ES-I3 (cell line): ENCODE measurements around the gene RRP15.

ENCODE experiments used
- H3K36me3 ChIP-seq: 2 replicates; pipeline ENCODE4 v1.6.1; 2013; ENCODE audit warnings: mild to moderate bottlenecking, low read length, control low read depth, moderate library complexity; ENCODE audit not compliant: insufficient read depth
- H3K4me1 ChIP-seq: 2 replicates; pipeline ENCODE4 v1.6.1; 2013; ENCODE audit warnings: mild to moderate bottlenecking, control low read depth, low read length; ENCODE audit not compliant: insufficient read depth
- H3K9ac ChIP-seq: 2 replicates; pipeline ENCODE4 v1.6.1; 2013; ENCODE audit warnings: low read depth, mild to moderate bottlenecking, low read length, moderate library complexity
- H3K9me3 ChIP-seq: 2 replicates; pipeline ENCODE4 v1.6.1; 2013; ENCODE audit warnings: mild to moderate bottlenecking, low read length, moderate library complexity; ENCODE audit not compliant: control insufficient read depth, insufficient read depth

Gene RRP15

DNA sequence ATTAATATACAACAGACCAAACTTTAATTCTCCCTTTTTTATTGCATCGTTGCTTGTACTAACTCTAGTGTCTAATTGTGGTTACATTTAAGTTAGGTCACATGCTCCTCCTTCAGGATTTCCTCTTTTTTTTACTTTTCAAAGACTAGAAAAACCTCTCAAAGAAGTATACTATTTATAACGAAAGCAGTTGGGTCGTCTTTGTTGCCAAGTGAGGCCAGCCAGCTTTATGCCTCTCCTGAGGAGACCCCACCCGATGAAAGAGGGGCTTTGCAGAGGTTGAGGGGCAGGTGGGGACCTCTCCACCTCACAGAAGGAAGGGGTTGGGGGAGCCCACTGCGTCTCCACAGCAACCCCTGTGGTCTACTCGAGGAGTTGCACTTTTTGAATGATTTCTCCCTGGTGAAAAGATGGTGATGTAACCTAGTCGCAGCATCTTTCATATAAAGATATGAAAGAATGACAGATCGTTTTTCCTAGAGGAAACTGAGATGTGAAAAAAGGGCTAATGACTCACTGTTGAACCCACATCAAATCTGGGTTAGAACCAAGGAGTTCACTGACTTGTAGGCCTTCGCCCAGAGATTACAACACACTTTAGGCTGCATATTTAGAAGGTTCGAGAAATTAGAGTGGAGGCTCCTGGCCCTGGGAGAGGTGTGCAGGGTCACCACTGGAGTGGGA, 66.4 kb downstream of the RRP15 start:
- Histone ChIP-seq H3K9ac (no peak overlapping the region), H3K9me3 (no peaks in the 10 kb centered on the region), H3K36me3 (no peaks in the 10 kb centered on the region), H3K4me1 (peaks cover 11% of the 10 kb centered on the region)

DNA sequence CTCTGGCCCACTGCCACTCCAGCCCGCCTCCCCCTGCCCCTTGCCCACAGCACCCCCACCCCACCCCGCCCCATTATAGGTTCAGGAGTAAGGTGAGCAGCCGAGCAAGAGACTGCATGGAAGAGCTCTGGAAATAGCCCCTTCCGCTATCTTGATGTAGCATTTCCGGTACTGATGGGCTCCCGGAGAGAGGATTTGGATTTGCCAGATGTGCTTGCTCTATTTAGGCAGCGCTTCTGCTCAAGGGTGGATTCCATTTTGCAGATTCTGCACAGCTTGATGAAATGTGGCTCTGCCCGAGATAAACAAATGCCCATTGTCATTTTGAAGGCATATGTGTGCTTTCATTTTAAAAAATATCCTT, 67.0 kb downstream of the RRP15 start:
- no peaks in the 10 kb centered on the region for H3K36me3 ChIP-seq
- no peak overlapping the region for H3K9ac ChIP-seq
- peaks cover 11% of the 10 kb centered on the region for H3K4me1 ChIP-seq
- H3K9me3 ChIP-seq: no peaks in the 10 kb centered on the region

DNA sequence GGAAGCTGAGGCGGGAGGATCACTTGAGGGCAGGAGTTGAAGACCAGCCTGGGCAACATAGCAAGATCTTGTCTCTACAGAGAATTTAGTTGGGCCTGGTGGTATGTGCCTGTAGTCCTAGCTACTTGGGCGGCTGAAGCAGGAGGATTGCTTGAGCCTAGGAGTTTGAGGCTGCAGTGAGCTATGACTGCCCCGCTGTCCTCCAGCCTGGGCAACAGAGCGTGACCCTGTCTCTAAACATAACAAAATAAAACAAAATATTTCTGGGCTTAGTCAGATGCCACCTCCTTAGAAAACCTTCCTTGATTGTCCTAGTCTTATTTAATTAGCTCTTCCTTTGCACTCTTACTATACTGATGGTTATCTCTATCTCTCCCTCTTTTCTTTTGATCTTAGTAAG, 68.6 kb downstream of the RRP15 start:
- no peaks in the 10 kb centered on the region for H3K36me3 ChIP-seq
- peaks cover 6% of the 10 kb centered on the region; the same call in 1 of the 2 replicates for H3K4me1 ChIP-seq
- no peak overlapping the region for H3K9ac ChIP-seq
- no peaks in the 10 kb centered on the region for H3K9me3 ChIP-seq

DNA sequence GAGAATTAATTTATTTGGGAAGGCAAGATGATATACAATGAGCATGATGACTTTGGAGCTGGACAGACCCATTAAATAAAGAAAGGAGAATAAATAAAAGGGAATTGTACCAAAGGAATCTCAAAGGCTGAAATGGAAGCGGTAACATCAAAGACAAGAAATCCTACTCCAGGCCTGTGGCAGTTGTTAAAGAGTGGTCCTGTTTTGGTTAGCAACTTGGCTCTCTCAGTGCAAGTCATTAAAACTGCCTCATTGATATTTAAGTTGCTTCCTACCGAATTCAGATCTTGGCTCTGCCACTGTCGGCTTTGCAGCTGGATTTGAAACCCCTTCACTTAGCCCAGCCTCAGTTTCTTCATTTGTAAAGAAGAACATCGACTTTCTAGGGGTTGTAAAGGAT, 70.2 kb downstream of the RRP15 start:
- H3K4me1 ChIP-seq: peaks cover 6% of the 10 kb centered on the region; the same call in 1 of the 2 replicates
- H3K36me3 ChIP-seq: no peaks in the 10 kb centered on the region
- H3K9ac ChIP-seq: no peak overlapping the region
- H3K9me3 ChIP-seq: no peaks in the 10 kb centered on the region

DNA sequence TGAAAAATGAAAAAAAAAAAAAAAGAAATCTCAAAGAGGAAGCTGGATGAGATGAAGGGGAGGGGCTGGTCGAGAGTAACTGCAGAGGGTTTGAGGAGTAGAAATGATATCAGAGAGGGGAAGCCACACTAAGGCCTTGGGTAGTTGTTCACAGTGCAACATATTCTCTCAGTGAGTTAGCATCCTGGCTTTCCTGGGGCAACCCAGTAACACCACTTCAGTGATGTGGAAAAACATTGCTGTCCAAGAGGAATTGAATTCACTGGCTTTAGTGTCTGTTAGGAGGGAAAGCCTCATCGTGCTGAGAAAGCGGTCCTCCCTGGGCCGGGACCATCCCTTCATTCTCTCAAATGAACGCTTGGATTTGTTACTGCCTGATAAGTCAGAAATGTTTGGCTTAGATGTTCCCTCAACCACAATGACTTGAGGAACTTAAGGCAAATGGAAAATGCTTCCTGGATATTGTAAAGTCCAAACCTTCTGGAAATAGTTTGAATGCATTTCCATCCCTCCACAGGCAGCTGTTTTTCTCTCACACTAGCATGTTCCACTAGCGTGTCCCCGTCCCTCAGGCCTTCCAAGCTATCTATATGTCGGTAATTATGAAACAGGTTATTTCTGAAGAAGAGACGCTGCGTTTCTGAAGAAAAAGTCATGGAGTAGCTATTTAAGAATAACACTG, 72.3 kb downstream of the RRP15 start:
- H3K9ac ChIP-seq: no peak overlapping the region
- H3K4me1 ChIP-seq: no peaks in the 10 kb centered on the region
- H3K36me3 ChIP-seq: no peaks in the 10 kb centered on the region
- H3K9me3 ChIP-seq: no peaks in the 10 kb centered on the region

DNA sequence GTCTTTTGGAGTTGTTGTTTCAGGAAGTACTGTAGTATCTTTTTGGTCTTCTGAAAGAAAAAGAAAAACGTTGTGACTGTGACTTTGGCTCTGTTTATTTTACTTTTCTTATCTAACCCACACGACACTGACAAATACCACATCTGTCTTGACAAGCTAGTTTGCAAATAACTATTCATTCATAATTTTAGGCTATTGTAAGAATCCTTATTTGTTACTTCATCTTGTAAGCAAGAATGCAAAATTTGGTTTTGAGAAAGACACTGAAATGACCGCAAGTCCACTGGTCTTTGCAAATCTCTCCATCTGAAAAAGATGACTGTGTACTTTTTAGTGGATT, 72.8 kb downstream of the RRP15 start:
- Histone ChIP-seq H3K9ac (no peak overlapping the region), H3K36me3 (no peaks in the 10 kb centered on the region), H3K4me1 (no peaks in the 10 kb centered on the region), H3K9me3 (no peaks in the 10 kb centered on the region)

DNA sequence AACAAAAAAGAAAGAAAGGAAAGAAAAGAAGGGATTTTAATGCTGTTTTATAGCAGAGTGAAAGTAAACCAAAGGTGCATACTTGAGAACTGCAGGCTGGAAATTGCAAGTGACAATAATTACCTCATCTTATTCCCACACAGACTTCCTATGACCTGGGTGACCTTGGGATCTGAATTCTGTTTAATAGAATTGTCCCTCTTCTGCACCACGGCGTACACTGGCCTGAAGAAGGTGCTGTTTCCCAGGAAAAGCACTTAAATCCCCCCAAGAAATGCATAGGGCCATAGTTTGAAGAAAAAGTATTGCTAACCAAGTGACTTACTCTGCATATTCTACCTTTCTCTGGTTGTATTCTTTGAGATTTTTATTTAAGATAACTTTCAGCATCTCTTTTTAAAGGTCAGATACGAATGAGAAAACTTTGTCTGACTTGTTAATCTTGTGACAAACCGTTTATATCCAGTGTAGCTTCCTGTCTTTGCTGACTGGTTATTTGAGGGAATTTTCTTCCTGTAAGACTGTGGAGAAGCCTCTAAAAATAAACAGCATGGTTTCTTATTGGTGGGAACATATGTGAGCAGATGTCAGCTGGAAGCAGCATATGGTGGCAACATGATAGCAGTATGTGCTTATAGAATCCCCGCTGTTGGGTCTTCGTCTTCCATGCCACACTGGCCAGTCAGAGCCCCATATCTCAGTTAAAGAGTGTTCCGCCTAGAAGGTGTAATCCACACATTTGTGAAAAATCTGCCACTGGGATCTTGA, 76.4 kb downstream of the RRP15 start:
- no peaks in the 10 kb centered on the region for H3K4me1 ChIP-seq
- no peak overlapping the region for H3K9ac ChIP-seq
- H3K9me3 ChIP-seq: no peaks in the 10 kb centered on the region
- no peaks in the 10 kb centered on the region for H3K36me3 ChIP-seq

DNA sequence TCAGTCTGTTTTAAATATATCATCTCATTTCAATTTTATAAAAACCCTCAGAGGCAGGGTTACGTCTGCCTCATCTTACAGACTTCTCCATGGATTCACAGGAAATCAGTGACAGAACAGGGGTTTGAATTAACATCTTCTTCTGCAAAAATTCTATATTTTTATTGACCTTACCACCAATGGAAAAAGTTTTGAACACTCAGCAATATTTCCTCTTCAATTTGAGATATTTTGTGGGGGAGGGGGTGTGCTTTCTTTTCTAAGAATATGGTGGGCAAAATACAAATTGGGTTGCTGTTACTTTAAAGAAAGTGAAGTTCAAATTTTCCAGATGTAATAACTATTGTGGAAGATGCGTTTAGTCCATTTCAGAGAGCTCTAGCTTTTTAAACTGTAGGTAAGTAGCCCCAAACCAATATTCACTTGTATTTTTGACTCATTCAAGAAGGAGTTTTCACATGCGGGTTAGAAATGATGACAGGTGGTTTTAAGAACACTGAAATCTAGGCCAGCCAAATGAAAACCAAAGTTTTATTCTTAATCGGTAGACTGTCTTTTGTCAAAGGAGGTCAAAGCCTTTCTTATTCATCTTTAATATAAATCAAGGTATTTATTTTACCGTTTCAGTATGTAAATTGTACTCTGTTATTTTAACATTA, 77.5 kb downstream of the RRP15 start:
- H3K9ac ChIP-seq: no peak overlapping the region
- no peaks in the 10 kb centered on the region for H3K9me3 ChIP-seq
- no peaks in the 10 kb centered on the region for H3K36me3 ChIP-seq
- H3K4me1 ChIP-seq: no peaks in the 10 kb centered on the region

DNA sequence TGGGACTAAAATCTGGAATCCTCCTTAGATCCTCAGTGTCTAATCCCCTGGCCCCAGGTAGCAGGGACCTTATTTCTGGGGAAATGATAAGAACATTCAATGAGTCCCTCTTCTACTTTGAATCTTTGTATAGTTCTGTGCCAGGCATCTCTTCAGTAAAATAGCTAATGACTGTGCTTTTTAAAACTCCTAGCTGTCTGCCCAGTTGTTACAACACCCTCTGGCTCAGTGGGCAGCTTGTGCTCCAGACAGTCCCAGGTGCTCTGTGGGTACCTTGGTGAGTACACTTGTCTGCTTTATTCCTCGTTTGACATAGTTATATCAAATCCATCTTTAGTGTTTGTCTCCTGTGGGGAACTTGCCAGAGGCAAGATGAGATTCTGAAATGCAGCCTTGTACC, 78.0 kb downstream of the RRP15 start:
- Histone ChIP-seq H3K36me3 (no peaks in the 10 kb centered on the region), H3K4me1 (no peaks in the 10 kb centered on the region), H3K9me3 (no peaks in the 10 kb centered on the region), H3K9ac (no peak overlapping the region)

DNA sequence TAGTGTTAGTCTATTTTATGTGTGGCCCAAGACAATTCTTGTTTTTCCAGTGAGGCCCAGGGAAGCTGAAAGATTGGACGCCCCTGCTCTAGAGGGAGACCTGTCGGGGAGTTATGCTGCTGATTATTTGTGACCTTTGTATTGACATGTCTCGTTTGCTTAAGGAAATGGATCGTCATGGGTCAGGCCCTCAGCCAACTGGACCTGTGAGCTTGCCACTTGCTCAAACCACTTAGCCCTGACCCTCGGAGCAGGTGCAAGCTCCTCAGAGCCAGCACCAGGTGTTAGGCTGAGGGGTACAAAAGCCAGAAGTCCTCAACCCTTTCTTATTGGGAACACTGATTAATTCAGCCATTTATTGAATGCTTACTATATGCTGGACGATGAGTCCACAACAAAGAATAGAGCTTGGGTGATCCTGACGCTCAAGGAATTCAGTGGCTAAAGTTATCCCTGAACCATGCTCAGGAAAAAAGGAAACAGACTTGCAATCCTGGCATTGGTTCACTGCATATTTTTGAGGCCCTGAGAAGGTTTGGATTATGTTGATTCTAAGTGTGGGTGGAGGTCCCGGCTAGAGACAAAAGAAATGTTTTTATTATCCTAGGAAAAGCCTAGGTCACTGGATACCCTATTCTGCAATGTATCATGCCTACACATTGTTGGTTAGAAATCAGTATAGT, 79.1 kb downstream of the RRP15 start:
- H3K4me1 ChIP-seq: no peaks in the 10 kb centered on the region
- no peaks in the 10 kb centered on the region for H3K36me3 ChIP-seq
- H3K9ac ChIP-seq: no peak overlapping the region
- no peaks in the 10 kb centered on the region for H3K9me3 ChIP-seq

DNA sequence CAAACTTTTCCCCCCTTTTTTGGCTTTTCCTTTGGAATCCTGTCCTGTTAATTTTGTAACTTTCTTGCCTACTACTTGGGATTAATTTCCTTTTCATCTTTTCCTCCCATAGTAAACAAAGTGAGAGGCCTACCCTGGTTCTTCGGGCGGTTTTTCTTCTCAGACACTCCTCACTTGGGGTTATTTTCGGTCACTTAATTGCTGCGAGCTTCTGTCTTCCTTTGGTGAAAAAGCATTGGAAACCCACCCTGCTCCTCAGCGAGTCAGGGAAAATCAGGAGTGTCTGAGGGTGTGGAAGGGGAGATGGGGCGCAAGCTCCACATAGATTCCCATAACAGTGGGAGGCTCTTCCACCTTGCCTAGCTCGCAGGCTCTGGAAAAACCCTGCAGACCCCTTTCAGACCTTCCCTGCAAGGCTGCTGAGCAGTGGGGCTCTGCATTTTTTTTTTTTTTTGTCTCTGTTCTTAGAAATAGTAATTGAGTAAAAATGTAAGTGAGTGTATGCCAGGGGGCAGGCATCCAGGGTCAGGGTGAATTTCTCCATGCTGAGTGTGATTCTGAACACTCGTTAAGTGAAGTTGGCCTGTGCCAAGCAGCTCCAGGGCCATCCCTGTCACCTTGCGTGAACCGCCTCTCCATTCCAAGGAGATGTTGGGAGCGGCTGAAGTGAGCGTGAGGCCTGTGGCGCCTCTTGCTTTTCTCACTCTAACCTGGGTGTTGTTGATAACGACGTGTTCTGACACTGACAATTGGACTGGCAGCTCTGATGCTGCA, 80.3 kb downstream of the RRP15 start:
- no peak overlapping the region for H3K9ac ChIP-seq
- no peaks in the 10 kb centered on the region for H3K4me1 ChIP-seq
- H3K9me3 ChIP-seq: no peaks in the 10 kb centered on the region
- no peaks in the 10 kb centered on the region for H3K36me3 ChIP-seq

DNA sequence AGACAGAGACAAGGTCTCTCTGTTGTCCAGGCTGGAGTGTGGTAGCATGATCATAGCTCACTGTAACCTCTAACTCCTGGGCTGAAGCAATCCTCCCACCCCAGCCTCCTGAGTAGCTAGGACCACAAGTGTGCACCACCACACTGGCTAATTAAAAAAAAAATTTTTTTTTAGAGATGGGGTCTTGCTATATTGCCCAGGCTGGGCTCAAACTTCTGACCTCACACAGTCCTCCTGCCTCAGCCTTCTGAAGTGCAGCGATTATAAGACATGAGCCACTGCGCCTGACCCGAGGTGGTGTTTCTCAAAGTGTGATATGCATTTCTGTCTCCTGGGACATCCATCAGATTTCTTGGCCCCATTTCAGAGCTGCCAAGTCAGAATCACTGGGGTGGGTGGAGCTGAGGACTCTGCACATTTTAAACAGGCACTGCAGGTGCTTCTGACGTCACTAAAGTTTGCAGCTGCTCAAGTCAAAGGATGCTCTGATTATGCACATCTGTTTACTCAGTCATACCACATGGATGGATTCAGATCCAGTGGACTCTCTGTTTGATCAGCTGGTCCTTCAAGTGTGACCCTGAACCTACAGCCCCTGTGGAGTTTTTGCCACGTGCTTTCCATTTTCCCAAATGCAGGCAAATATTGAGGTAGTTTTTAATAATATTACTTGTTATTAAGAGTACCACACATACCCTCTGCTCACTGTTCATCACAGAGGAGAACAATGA, 81.4 kb downstream of the RRP15 start:
- no peak overlapping the region for H3K9ac ChIP-seq
- H3K36me3 ChIP-seq: no peaks in the 10 kb centered on the region
- H3K9me3 ChIP-seq: no peaks in the 10 kb centered on the region
- H3K4me1 ChIP-seq: no peaks in the 10 kb centered on the region

DNA sequence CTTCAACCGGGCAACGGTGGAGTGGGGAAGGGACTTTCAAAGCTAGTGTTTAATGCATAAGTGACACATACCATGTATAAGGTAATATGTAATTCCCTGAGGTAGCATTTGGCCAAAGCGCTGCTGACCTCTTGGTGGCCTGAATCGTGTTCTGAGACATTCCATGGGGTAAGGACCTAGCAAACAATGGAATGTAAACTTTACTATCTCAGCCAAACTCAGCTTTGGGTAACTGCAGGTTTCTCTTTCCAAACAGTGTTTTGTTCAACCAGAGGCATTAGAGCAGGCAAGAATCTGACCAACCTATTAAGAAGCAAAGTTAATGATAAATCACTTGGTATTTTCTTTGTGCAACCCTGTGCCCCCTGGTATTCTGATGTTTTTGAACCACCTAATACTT, 82.0 kb downstream of the RRP15 start:
- H3K9ac ChIP-seq: no peak overlapping the region
- H3K36me3 ChIP-seq: no peaks in the 10 kb centered on the region
- no peaks in the 10 kb centered on the region for H3K9me3 ChIP-seq
- H3K4me1 ChIP-seq: no peaks in the 10 kb centered on the region
